Measurements from ENCODE around the gene KRT74.

DNA sequence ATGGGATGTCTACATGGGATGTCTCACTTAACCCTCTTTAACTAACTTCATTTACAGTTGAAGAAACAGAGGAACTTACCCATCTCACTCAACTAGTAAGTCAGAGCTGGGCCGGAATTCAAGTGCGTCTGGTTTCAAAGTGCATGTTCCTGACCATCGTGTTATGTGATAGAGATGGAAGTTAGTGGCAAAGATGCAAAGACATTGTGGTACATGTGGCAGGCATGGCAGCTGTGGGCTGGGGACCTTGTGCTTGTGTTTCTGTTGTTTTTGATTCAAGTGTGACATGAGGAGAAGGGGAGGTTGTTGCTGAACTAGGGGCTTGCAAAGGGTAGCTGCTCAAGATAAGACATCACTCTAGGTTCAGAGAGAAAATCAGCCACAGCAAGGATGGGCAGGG is 2.3 kb upstream of the KRT74 start:
- TF ChIP-seq, protein P1, sequence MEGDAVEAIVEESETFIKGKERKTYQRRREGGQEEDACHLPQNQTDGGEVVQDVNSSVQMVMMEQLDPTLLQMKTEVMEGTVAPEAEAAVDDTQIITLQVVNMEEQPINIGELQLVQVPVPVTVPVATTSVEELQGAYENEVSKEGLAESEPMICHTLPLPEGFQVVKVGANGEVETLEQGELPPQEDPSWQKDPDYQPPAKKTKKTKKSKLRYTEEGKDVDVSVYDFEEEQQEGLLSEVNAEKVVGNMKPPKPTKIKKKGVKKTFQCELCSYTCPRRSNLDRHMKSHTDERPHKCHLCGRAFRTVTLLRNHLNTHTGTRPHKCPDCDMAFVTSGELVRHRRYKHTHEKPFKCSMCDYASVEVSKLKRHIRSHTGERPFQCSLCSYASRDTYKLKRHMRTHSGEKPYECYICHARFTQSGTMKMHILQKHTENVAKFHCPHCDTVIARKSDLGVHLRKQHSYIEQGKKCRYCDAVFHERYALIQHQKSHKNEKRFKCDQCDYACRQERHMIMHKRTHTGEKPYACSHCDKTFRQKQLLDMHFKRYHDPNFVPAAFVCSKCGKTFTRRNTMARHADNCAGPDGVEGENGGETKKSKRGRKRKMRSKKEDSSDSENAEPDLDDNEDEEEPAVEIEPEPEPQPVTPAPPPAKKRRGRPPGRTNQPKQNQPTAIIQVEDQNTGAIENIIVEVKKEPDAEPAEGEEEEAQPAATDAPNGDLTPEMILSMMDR (IDR thresholded peaks at IDR 0.05) = no peak
- no peak for TF ChIP-seq POLR2A (IDR thresholded peaks at IDR 0.05)
